ENCODE results near the gene CENPU. TPM values are rescaled to one million over a fixed set of nuclear protein-coding genes. Genes with fewer than 3 reads are reported as not detected.

Gene CENPU
- total and polyA plus RNA-seq, 2 of the 13 experiments (the other 11 are each of a cell fraction or from before 2014, with no cell fraction given): 11.7 to 35.8 TPM

DNA sequence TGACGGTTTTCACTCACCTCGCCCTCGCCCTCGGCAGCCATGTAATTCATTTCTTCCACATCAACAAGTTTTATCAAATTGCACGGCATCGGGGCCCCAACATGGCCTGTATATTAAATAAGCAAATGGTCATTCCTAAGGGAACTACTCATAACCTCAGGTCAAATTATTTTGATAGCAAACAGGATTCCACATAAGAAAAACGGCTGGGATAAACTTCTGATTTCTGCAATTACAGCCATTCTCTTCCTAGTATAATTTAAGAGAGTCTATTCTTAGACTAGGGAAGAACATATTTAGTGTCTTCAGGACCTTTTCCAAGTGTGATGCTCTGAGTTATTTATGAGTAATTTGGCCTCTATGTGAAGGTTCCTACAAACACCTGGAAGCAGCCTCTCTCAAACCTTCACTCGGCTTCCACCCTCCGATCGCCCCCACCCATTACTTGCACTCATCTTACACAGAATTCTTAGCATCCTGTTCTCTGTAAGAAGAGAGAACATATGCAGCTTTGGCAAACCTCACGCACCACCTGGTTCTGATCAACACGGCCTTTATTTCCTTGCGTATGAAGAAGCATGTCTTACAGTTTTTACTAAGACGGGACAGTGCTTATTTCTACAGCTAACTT, 29.4 kb upstream of the CENPU start:
- in situ Hi-C loops (cut with HindIII; ENCODE audit: extremely low pct_ligation_motif_present, low pct_unique_long_range_greater_than_20kb): no loop called here
- no peak overlapping the region for H3K27ac ChIP-seq (ENCODE audit: extremely low read length, insufficient read depth, low read length)
- TF ChIP-seq, protein P1, sequence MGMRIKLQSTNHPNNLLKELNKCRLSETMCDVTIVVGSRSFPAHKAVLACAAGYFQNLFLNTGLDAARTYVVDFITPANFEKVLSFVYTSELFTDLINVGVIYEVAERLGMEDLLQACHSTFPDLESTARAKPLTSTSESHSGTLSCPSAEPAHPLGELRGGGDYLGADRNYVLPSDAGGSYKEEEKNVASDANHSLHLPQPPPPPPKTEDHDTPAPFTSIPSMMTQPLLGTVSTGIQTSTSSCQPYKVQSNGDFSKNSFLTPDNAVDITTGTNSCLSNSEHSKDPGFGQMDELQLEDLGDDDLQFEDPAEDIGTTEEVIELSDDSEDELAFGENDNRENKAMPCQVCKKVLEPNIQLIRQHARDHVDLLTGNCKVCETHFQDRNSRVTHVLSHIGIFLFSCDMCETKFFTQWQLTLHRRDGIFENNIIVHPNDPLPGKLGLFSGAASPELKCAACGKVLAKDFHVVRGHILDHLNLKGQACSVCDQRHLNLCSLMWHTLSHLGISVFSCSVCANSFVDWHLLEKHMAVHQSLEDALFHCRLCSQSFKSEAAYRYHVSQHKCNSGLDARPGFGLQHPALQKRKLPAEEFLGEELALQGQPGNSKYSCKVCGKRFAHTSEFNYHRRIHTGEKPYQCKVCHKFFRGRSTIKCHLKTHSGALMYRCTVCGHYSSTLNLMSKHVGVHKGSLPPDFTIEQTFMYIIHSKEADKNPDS (CRISPR knock-in tag; IDR thresholded peaks at IDR 0.05): no peak
- TF ChIP-seq ZNF317 (CRISPR knock-in tag; IDR thresholded peaks at IDR 0.05) (no peak), NFRKB (IDR thresholded peaks at IDR 0.05) (no peak), ZNF331 (CRISPR knock-in tag; IDR thresholded peaks at IDR 0.05) (no peak), ZNF484 (CRISPR knock-in tag; IDR thresholded peaks at IDR 0.05; ENCODE audit: borderline replicate concordance, low read depth) (no peak), ARHGAP35 (CRISPR knock-in tag; IDR thresholded peaks at IDR 0.05; ENCODE audit: borderline replicate concordance) (no peak), NR2F1 (CRISPR knock-in tag; IDR thresholded peaks at IDR 0.05) (no peak), MED1 (CRISPR knock-in tag; IDR thresholded peaks at IDR 0.05) (no peak), MBNL3 (CRISPR knock-in tag; conservative IDR thresholded peaks at IDR 0.05) (no peak), KDM6A (CRISPR knock-in tag; IDR thresholded peaks at IDR 0.05; ENCODE audit: low read depth) (no peak), ZFAT (CRISPR knock-in tag; conservative IDR thresholded peaks at IDR 0.05) (no peak)
- TF ChIP-seq, protein P2, sequence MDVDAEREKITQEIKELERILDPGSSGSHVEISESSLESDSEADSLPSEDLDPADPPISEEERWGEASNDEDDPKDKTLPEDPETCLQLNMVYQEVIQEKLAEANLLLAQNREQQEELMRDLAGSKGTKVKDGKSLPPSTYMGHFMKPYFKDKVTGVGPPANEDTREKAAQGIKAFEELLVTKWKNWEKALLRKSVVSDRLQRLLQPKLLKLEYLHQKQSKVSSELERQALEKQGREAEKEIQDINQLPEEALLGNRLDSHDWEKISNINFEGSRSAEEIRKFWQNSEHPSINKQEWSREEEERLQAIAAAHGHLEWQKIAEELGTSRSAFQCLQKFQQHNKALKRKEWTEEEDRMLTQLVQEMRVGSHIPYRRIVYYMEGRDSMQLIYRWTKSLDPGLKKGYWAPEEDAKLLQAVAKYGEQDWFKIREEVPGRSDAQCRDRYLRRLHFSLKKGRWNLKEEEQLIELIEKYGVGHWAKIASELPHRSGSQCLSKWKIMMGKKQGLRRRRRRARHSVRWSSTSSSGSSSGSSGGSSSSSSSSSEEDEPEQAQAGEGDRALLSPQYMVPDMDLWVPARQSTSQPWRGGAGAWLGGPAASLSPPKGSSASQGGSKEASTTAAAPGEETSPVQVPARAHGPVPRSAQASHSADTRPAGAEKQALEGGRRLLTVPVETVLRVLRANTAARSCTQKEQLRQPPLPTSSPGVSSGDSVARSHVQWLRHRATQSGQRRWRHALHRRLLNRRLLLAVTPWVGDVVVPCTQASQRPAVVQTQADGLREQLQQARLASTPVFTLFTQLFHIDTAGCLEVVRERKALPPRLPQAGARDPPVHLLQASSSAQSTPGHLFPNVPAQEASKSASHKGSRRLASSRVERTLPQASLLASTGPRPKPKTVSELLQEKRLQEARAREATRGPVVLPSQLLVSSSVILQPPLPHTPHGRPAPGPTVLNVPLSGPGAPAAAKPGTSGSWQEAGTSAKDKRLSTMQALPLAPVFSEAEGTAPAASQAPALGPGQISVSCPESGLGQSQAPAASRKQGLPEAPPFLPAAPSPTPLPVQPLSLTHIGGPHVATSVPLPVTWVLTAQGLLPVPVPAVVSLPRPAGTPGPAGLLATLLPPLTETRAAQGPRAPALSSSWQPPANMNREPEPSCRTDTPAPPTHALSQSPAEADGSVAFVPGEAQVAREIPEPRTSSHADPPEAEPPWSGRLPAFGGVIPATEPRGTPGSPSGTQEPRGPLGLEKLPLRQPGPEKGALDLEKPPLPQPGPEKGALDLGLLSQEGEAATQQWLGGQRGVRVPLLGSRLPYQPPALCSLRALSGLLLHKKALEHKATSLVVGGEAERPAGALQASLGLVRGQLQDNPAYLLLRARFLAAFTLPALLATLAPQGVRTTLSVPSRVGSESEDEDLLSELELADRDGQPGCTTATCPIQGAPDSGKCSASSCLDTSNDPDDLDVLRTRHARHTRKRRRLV (CRISPR knock-in tag; IDR thresholded peaks at IDR 0.05): no peak
- TF ChIP-seq, protein P3, sequence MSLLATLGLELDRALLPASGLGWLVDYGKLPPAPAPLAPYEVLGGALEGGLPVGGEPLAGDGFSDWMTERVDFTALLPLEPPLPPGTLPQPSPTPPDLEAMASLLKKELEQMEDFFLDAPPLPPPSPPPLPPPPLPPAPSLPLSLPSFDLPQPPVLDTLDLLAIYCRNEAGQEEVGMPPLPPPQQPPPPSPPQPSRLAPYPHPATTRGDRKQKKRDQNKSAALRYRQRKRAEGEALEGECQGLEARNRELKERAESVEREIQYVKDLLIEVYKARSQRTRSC (CRISPR knock-in tag; IDR thresholded peaks at IDR 0.05; ENCODE audit: low read depth): no peak
- TF ChIP-seq, protein P4, sequence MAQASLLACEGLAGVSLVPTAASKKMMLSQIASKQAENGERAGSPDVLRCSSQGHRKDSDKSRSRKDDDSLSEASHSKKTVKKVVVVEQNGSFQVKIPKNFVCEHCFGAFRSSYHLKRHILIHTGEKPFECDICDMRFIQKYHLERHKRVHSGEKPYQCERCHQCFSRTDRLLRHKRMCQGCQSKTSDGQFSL (CRISPR knock-in tag; IDR thresholded peaks at IDR 0.05): no peak
- TF ChIP-seq, protein P5, sequence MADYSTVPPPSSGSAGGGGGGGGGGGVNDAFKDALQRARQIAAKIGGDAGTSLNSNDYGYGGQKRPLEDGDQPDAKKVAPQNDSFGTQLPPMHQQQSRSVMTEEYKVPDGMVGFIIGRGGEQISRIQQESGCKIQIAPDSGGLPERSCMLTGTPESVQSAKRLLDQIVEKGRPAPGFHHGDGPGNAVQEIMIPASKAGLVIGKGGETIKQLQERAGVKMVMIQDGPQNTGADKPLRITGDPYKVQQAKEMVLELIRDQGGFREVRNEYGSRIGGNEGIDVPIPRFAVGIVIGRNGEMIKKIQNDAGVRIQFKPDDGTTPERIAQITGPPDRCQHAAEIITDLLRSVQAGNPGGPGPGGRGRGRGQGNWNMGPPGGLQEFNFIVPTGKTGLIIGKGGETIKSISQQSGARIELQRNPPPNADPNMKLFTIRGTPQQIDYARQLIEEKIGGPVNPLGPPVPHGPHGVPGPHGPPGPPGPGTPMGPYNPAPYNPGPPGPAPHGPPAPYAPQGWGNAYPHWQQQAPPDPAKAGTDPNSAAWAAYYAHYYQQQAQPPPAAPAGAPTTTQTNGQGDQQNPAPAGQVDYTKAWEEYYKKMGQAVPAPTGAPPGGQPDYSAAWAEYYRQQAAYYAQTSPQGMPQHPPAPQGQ (CRISPR knock-in tag; IDR thresholded peaks at IDR 0.05; ENCODE audit: borderline replicate concordance): no peak

More for the DNA sequence above, 29.4 kb upstream of the CENPU start:
- Histone ChIP-seq H3K27me3 (ENCODE audit: control insufficient read depth in 1 of 2, insufficient read depth in 2 of 2, low read length in 2 of 2) (no peaks in the 10 kb centered on the region), H3K9me3 (ENCODE audit: low read length) (no peaks in the 10 kb centered on the region), H3K9ac (ENCODE audit: insufficient read depth, low read depth, low read length) (no peak overlapping the region), H2AFZ (ENCODE audit: low read length) (no peak overlapping the region), H3K4me2 (ENCODE audit: low read depth, low read length) (no peak overlapping the region), H3K79me2 (ENCODE audit: insufficient read depth, low read length) (no peaks in the 10 kb centered on the region), H3K36me3 (replicated peaks in 1 of 2; ENCODE audit: control insufficient read depth in 1 of 2, insufficient read depth in 2 of 2, low read length in 2 of 2) (peaks cover 7 to 42% of the 10 kb centered on the region in 2 experiments), H4K20me1 (ENCODE audit: insufficient read depth, low read length) (no peaks in the 10 kb centered on the region), H3K4me1 (ENCODE audit: insufficient read depth, low read length) (no peaks in the 10 kb centered on the region), H3K4me3 (replicated peaks in 1 of 3; ENCODE audit: insufficient read depth in 1 of 3, low read depth in 2 of 3, low read length in 3 of 3) (no peak overlapping the region)
- no peak for DNase-seq (ENCODE audit: low spot score)
- 96% methylated on average over 14 of the region's 14 CpGs for WGBS (ENCODE audit: low lambda C conversion rate)
- FAIRE-seq: no peak
- CTCF ChIA-PET (ENCODE audit: low intra/inter-chr PET ratio, low total read pairs): no interaction called here
- ATAC-seq: no peak
- intact Hi-C loops (cut with micrococcal nuclease; ENCODE audit: unreplicated experiment): no loop called here
- BruUV-seq (replicated peaks): no TSS peak
- POLR2A ChIA-PET: no interaction called here
